ENCODE data around the gene FADS6. TPM values are rescaled to one million over a fixed set of nuclear protein-coding genes. Genes with fewer than 3 reads are reported as not detected.

FADS6 gene
- total RNA-seq, 1 donor from 2014 or later: not detected

DNA sequence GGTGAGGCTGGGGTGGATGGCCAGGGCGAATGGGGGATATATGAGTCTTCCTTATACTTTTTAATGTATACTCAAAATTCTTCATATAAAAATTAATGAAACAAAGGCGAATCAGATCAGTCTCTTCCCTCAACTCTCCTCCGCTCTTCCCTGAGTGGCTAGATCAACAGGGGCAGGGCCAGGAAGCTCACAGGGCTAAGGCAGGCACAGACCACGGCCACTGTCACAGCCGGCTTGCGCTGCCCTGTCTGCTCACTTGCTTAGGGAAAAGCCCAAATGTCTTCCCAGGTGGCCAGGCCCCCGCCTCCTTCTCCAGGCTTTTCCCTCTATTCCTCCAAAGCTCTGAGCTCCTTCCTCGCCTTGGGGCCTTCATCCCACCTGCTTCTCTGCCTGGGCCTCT is 39.8 kb downstream of the FADS6 start:
- Mint-ChIP-seq H3K27ac (ENCODE audit: unreplicated experiment) (no peak overlapping the region), H3K36me3 (ENCODE audit: low read depth) (no peaks in the 10 kb centered on the region), H3K27me3 (ENCODE audit: low read depth) (peaks cover 91% of the 10 kb centered on the region), H3K9me3 (no peaks in the 10 kb centered on the region), H3K4me3 (peak overlapping the region; percentile 38), H3K4me1 (no peaks in the 10 kb centered on the region)
- TF ChIP-seq, protein P1, sequence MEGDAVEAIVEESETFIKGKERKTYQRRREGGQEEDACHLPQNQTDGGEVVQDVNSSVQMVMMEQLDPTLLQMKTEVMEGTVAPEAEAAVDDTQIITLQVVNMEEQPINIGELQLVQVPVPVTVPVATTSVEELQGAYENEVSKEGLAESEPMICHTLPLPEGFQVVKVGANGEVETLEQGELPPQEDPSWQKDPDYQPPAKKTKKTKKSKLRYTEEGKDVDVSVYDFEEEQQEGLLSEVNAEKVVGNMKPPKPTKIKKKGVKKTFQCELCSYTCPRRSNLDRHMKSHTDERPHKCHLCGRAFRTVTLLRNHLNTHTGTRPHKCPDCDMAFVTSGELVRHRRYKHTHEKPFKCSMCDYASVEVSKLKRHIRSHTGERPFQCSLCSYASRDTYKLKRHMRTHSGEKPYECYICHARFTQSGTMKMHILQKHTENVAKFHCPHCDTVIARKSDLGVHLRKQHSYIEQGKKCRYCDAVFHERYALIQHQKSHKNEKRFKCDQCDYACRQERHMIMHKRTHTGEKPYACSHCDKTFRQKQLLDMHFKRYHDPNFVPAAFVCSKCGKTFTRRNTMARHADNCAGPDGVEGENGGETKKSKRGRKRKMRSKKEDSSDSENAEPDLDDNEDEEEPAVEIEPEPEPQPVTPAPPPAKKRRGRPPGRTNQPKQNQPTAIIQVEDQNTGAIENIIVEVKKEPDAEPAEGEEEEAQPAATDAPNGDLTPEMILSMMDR (conservative IDR thresholded peaks at IDR 0.05): no peak
- no peak for DNase-seq (ENCODE audit: low read depth, low spot score)

DNA sequence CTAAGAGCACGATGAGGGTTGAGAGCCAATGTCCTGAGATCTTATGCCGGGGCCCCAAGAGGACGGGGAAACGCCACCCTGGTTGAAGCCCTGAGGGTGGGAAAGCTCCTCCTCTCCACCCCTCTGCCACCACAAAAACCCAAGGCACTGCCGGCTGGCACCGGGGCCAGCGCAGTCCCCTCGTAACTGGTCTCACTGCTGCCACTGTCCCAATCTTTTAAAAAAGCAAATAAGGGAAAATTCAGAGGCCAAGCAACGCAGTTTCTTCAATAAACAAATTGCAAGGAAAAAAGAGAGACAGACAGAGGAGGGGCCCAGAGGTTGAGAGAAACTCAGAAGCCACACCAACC is 40.4 kb downstream of the FADS6 start:
- Mint-ChIP-seq H3K27ac (ENCODE audit: unreplicated experiment) (no peak overlapping the region), H3K9me3 (no peaks in the 10 kb centered on the region), H3K4me1 (no peaks in the 10 kb centered on the region), H3K27me3 (ENCODE audit: low read depth) (peaks cover 91% of the 10 kb centered on the region), H3K36me3 (ENCODE audit: low read depth) (no peaks in the 10 kb centered on the region), H3K4me3 (peak overlapping the region; percentile 38)
- TF ChIP-seq, protein P1 (conservative IDR thresholded peaks at IDR 0.05): no peak
- DNase-seq (ENCODE audit: low read depth, low spot score): no peak

DNA sequence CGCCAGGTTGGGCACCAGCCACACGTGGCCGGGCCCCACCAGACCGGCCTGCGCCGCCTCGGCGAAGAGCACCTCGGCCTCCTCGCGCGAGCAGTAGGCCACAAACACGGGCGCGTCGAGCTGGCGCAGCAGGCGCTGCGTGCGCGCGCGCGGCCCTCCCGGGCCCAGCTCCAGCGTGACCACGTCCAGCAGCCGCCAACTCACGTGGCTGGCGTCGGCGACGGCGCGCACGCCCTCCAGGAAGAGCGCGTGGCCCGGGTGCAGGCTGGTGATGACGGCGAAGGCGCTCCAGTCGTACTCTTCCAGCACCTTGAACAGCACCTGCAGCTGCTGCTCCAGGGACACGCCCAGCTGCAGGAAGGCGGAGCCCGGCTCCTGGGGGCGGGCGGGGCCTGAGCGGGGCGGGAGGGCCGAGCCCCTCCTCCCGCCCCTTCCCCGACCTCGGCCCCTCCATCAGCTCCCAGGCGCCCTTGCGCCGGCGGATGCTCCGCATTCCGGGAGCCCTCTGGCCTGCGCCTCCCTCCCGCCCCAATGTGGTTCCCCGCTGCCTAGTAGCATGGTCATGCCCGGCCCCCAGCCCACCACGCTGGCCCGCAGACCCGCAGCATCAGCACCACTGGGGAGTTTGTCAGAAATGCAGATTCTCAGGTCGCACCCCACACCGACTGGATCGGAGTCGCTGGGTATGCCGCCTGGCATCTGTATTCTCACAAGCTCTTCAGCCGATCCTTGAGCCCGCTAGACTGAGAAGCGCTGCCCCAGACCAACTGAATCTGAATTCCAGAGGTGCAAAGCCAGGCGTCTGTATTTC is 41.0 kb downstream of the FADS6 start:
- Mint-ChIP-seq H3K4me3 (peak overlapping the region; percentile 67), H3K36me3 (ENCODE audit: low read depth) (no peaks in the 10 kb centered on the region), H3K9me3 (no peaks in the 10 kb centered on the region), H3K27me3 (ENCODE audit: low read depth) (peaks cover 89% of the 10 kb centered on the region), H3K4me1 (no peaks in the 10 kb centered on the region), H3K27ac (ENCODE audit: unreplicated experiment) (no peak overlapping the region)
- TF ChIP-seq, protein P1 (conservative IDR thresholded peaks at IDR 0.05): no peak
- no peak for DNase-seq (ENCODE audit: low read depth, low spot score)

DNA sequence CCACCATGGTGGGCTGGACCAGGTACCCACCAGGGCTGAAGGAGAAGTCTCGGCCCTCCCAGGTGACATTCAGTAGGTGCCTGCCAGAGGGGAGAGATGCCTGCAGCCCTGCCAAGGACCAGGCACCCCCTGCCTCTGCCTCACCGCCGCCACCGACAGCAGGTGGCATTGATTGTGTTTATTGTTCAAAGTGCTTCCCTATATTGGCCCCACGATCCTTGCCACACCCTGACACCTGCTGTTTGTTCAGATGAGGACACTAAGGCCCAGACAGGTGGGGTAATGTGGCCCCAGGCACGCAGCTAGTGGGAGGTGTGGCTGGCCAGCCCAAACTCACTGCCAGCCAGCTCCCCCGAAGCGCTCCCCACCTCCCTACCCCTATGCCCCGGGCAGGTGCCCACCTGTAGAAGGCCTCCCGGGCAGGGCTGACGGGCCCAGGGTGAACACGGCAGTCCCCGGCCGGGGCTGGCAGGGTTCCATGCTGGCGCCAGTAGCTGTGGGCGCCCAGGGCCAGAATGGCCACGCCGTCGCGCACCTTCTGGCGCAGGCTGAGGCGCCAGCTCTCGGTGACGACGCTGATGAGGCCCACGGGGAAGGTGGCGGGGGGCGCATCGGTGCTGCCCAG is 41.7 kb downstream of the FADS6 start:
- TF ChIP-seq, protein P1 (conservative IDR thresholded peaks at IDR 0.05): no peak
- Mint-ChIP-seq H3K27me3 (ENCODE audit: low read depth) (peaks cover 82% of the 10 kb centered on the region), H3K4me3 (no peak overlapping the region), H3K36me3 (ENCODE audit: low read depth) (no peaks in the 10 kb centered on the region), H3K4me1 (no peaks in the 10 kb centered on the region), H3K9me3 (no peaks in the 10 kb centered on the region), H3K27ac (ENCODE audit: unreplicated experiment) (no peak overlapping the region)
- no peak for DNase-seq (ENCODE audit: low read depth, low spot score)

DNA sequence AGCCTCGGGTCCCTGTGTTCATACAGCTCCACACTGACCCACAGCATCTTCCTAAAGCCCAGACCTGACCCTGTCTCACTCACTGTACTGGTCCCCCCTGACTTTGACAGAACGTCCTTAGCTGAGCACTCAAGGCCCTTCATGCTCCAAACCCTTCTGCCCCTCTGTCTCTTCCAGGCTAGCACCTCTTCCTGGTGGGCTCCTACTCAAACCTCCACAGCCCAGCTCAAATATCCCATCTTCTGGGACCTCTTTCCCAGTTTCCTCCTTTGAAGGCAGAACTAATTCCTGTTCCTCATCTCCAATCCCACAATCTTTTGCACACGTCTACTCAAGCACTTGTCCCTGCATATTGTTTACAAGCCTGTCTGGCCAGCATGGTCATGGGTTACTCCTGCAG is 42.5 kb downstream of the FADS6 start:
- TF ChIP-seq, protein P1 (conservative IDR thresholded peaks at IDR 0.05): no peak
- no peak for DNase-seq (ENCODE audit: low read depth, low spot score)
- no peaks in the 10 kb centered on the region for H3K36me3 Mint-ChIP-seq (ENCODE audit: low read depth)
- H3K9me3 Mint-ChIP-seq: no peaks in the 10 kb centered on the region
- H3K4me1 Mint-ChIP-seq: no peaks in the 10 kb centered on the region
- no peak overlapping the region for H3K27ac Mint-ChIP-seq (ENCODE audit: unreplicated experiment)
- H3K4me3 Mint-ChIP-seq: peak overlapping the region; percentile 2
- H3K27me3 Mint-ChIP-seq (ENCODE audit: low read depth): peaks cover 75% of the 10 kb centered on the region

All from neural crest cell (in vitro differentiated cells).